KG1 (cell line): ENCODE results near the gene SH2D6.
"Not testable (repeated sequence)": the region's sequence is repeated elsewhere in the genome, so short reads cannot be mapped to it uniquely, and the experiment has no call there.

Experiments
- DNase-seq: peaks from one replicate; lab custom pipeline; 2025; lab: John Stamatoyannopoulos, UW

SH2D6 gene

GRCh38 chr2:85398426-85399182 is 19.9 kb upstream of the SH2D6 start:
- no peak for DNase-seq

GRCh38 chr2:85399183-85399455 is 19.4 kb upstream of the SH2D6 start:
- no peak for DNase-seq

GRCh38 chr2:85400023-85400422 is 18.5 kb upstream of the SH2D6 start:
- no peak for DNase-seq

- DNase-seq, result no peak
These were observed 17.7 kb upstream of the SH2D6 start for GRCh38 chr2:85400541-85401463.

DNA sequence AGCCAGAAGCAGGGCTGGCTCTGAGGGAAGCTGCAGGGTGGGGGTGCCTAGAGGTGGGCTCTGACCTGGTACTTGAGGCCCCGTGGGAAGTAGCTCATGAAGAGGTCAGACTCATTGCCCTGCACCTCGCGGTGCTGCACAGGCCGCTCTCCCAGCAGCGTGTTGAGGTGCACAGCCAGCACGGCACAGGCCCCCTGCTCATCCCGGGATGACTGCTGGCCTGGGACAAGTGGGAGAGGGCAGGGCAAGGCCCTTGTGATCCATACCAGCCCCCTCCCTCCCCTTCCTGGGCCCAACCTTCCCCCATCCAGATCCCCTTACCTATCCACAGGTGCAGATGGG is 17.1 kb upstream of the SH2D6 start:
- no peak for DNase-seq

GRCh38 chr2:85401844-85402243 is 16.7 kb upstream of the SH2D6 start:
- no peak for DNase-seq

DNA sequence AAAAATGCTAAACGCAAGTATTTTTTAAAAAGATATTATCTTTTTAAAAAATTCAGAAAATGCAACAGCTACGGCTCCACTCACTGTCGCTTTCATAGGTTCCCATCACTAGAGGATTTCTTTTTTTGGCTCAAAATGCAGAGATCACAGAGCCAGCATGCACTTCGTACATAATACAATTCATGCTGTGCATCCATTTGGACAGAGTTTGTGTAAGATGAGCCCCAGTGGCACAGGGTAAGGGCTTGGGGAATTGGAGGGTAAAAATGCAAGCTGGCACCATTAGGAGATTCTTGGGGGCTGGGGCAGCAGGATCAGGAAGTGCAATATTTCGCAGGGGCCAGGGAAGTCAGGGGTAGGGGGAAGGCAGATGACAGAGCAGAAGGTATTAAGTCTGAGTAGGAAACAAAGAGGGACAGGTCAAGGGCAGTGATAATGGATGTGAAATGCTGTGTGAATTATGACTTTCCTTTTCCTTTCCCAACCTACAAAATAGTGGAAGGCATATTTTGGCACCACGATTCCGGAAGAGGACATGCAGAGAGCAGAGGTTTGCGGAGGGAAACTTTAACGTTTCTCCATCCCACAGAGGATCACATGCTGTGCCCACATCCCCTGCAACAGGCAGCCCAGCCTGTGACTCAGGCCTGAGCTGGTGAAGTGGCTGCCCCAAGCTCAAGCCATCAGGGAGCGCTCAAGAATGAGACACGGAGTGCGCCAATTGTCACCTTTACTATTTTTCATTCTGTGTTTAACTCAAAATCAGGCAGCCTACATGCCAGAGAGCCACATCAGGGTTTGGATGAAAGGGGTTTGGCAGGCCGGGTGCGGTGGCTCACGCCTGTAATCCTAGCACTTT is 13.1 kb upstream of the SH2D6 start:
- DNase-seq, result peak; percentile 94

DNA sequence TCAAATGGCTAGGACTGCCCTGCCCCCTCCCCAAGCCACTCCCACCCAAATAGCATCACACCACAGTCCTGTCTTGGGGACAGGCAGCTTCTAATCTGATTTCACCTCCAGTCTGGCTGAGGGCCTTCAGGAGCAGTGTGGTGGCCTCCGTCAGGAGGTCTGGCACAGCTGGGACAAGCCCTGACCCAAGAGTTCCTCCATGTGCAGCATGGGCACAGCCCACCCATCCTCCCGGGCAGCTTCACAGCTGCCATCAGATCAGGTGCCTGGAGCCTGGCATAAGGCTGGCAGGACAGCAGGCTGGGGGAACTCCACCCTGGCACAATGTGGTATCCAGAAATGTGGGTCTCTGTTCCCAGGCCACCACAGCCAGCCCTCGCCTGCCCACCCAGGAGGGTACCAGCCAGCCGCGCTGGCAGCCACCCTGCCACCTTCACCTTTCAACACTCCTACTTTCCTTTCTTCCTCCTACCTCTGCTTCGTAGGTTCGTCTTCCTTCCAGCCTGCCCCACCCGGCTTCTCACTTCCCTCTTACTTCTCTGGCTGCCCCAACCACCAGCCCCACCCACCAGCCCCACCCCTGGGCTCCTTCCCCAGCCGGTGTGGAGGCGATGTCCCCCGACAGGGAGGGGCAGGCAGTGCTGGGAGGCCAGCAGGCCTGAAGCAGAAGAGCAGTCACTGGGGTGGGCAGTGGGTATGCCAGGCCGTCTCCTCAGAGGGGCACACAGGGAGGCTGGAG is 8.5 kb upstream of the SH2D6 start, which contains the start of gene CAPG:
Gene CAPG, minus strand, starts transcription at position 522 of the 739 bp plus-strand sequence. CDS start 8,221 bp downstream, outside the sequence.
- DNase-seq, result peak; percentile 41

DNA sequence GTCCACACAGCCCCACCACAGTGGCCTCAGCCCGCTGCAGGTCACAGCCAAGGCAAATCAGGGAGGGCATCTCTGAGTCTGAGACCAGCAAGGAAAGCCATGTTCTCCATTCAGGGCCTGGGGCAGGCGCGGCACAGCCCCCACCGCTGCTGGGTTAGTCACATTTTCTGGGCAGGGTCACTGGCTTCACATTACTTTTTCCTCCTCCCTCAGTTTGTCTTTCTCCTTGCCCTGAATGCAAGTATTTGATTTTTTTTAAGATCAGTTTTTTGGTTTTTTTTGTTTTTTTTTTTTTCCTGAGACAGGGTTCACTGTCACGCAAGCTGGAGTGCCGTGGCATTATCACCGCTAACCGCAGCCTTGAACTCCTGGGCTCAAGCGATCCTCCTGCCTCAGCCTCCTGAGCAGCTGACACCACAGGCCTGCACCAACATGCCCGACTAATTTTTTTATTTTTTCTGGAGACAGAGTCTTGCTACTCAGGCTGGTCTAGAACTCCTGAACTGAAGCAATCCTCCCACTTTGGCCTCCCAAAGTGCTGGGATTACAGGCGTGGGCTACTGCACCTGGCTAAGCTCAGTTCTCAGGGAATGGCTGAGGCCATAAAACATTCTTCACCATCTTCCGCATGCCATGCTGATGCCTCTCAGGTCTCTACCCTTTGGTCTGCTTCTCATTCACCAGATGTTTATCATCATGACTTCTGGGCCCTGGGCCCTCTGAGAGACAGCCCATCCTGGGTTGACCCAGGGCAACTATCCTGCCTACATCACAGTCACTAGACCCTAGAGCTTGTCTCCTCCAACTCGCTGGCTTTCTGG is 7.7 kb upstream of the SH2D6 start:
- no peak for DNase-seq

DNA sequence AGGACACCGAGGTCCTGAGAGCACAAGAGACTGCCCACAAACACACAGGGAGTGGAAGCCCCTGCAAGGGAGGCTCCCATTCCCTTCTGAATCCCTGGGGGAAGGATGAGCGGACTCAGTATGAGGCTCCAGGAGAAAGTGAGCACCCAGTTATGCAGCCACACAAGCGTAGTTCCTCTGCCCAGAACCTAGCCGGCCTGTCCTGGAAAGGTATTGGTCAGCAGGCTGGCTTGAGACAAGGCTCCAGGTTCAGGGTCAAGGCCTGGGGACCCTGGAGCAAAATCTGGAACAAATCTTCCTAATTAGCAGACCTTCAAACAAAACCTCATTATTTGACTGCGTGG is 7.1 kb upstream of the SH2D6 start:
- no peak for DNase-seq

DNA sequence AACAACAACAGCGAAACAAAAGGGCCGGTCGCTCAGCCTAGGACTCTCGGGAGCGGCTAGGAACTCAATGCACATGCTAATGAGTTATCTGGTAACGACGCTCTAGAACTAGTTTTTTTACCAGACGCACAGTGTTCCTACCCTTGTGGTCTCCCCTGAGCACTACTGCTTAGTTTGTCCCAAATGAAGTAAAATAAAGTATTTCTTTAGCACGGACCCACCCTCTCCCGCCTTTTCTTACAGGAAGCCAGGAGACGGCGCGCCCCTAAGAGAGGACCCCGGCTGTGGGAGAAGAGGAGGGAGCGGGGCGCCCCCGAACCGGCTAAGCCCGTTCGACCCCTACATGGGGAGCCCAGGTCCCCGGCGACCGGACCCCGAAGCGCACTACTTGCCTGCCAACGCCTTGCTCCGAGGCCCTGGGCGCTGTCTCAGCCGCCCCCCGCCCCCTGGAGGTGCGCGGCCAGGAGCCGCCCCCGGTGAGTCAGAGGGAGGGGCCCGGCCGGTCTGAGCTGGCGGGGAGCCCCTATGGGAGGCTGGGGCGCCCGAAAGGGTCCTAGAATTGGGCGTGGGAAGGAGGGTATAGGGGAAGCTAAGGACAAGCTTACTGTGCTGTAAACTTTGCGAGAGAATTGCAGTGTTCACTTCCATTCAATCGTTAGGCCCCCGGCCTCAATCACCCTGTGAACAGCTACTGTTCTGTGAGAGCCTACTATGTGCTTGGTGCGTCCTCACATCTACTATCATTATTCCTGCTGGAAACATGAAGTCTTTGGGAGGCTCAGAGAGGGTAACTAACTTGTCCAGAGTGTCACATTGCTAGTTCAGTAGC is 4.7 kb upstream of the SH2D6 start:
- DNase-seq, result no peak

GRCh38 chr2:85414421-85414759 is 4.1 kb upstream of the SH2D6 start:
- not testable (repeated sequence) for DNase-seq

GRCh38 chr2:85414761-85415553 is 3.6 kb upstream of the SH2D6 start:
- DNase-seq, result no peak

- DNase-seq, result no peak
These were observed 2.4 kb upstream of the SH2D6 start for GRCh38 chr2:85415980-85416650.

DNA sequence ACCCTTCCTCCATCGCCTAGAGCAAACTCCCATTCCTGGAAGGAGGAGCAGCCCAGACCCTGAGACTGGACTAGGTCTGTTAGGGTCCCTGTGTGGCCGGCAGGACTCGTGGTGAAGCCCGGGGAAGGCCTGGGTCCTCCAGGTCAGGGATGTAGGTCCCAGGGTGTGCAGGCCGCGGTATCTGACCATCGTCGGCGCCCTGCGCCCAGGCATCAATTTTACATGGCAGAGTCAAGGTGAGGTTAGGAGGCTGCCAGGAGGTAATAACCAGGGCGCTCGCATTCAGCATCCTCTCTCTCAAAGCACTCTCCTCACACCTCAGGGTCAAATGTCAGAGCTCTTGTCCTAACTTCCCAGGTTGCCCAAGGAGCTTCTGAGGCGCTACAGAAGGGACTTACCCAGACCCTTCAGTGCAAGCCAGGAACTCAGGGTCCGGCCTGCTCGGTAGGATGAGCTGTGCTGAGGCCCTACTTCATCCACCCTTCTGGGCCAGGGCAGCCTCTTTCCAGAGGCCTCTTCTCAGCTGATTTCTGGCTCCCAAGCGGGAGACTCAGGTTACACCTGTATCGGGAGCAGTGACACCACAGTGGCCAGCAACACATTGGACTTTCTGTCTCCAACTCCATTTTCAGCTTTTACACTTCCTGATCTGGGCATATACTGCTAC is 628 bp downstream of the SH2D6 start:
- DNase-seq, result no peak

- DNase-seq, result peak; percentile 84
These were observed 2.2 kb downstream of the SH2D6 start for GRCh38 chr2:85420536-85421259.

GRCh38 chr2:85421260-85422071 is 3.0 kb downstream of the SH2D6 start:
- no peak for DNase-seq
